Upper lobe of left lung (tissue), 4 donors: Measurements from ENCODE around the gene CYTH3.

ENCODE experiments used
- CTCF ChIP-seq, 6 experiments: fragments of 450-650 bp in 4 of 6; fragments of 200-600 bp in 2 of 6; sonication (generic) in 2 of 6; IDR thresholded peaks; one replicate each; pipeline ENCODE4 v1.5.1; 2016 to 2019; ENCODE audit warnings: antibody characterized with exemption in 6 of 6
- POLR2A ChIP-seq, 4 donors: fragments of 450-650 bp; IDR thresholded peaks; one replicate each; pipeline ENCODE4 v1.5.1; 2016 to 2017; ENCODE audit warnings: antibody characterized with exemption in 4 of 4, mild to moderate bottlenecking in 2 of 4
- POLR2AphosphoS5 ChIP-seq, 2 donors: sonication (generic); formaldehyde crosslinking; IDR thresholded peaks; one replicate each; pipeline ENCODE4 v1.5.1; 2017; ENCODE audit warnings: antibody characterized with exemption in 2 of 2

- TF ChIP-seq POLR2A (IDR thresholded peaks at IDR 0.05) (no peak), CTCF (IDR thresholded peaks at IDR 0.05) (no peak), POLR2AphosphoS5 (IDR thresholded peaks at IDR 0.05) (no peak)
Measured at GRCh38 chr7:6193709-6194108, 78.7 kb downstream of the CYTH3 start.
